Upper lobe of right lung (tissue), 1 donor: ENCODE measurements around the gene RNPS1. TPM values are rescaled to one million over a fixed set of nuclear protein-coding genes. Genes with fewer than 3 reads are reported as not detected.

Experiments used
- ATAC-seq: fragments of 200-7000 bp; cut with Tn5 transposase; one replicate; pipeline ENCODE4 v1.9.1; 2020; ENCODE audit warnings: mild to moderate bottlenecking, moderate library complexity
- DNase-seq: peaks from one replicate; pipeline ENCODE4 v3.0.0-alpha.2; 2020
- H3K27ac ChIP-seq: fragments of 200-600 bp; one replicate; pipeline ENCODE4 v1.8.0; 2022
- H3K27me3 ChIP-seq: fragments of 200-600 bp; one replicate; pipeline ENCODE4 v1.8.0; 2022; ENCODE audit warnings: mild to moderate bottlenecking
- H3K36me3 ChIP-seq: fragments of 200-600 bp; one replicate; pipeline ENCODE4 v1.8.0; 2022
- H3K4me1 ChIP-seq: fragments of 200-600 bp; one replicate; pipeline ENCODE4 v1.8.0; 2022
- H3K4me3 ChIP-seq: fragments of 200-600 bp; one replicate; pipeline ENCODE4 v1.8.0; 2022; ENCODE audit warnings: mild to moderate bottlenecking
- H3K9me3 ChIP-seq: fragments of 200-600 bp; one replicate; pipeline ENCODE4 v1.8.0; 2022
- CTCF ChIP-seq: fragments of 200-600 bp; IDR thresholded peaks from one replicate; pipeline ENCODE4 v1.8.0; 2022; ENCODE audit warnings: antibody characterized with exemption
- intact Hi-C: fragments of 100-400 bp; cut with DNase I; formaldehyde crosslinking; loops from one replicate; pipeline ENCODE4 v1.11.0; 2022
- total RNA-seq: library from RNA; stranded (reverse); fragmentation: NEBNext Ultra II Directional; extraction: Animal tissue kit (Norgen Biotek cat#: 25700); gene quantifications from one replicate; pipeline ENCODE4 v1.2.1, GENCODE V29; 2021
- donor health status: DM: no; HTN: yes; CAD: no; lungs with severe emphysema.

The RNPS1 gene
- total RNA-seq, 1 donor from 2014 or later: 116 TPM

GRCh38 chr16:2238838-2239675 is 28.9 kb downstream of the RNPS1 start:
- intact Hi-C loops: no loop called here
- no peak for TF ChIP-seq CTCF
- H3K36me3 ChIP-seq: peaks cover 38% of the 10 kb centered on the region
- no peak overlapping the region for H3K27ac ChIP-seq
- DNase-seq (no peak), ATAC-seq (peak; percentile 5)
- peaks cover 24% of the 10 kb centered on the region for H3K27me3 ChIP-seq
- no peak overlapping the region for H3K4me3 ChIP-seq
- H3K9me3 ChIP-seq: no peaks in the 10 kb centered on the region
- peaks cover 17% of the 10 kb centered on the region for H3K4me1 ChIP-seq

DNA sequence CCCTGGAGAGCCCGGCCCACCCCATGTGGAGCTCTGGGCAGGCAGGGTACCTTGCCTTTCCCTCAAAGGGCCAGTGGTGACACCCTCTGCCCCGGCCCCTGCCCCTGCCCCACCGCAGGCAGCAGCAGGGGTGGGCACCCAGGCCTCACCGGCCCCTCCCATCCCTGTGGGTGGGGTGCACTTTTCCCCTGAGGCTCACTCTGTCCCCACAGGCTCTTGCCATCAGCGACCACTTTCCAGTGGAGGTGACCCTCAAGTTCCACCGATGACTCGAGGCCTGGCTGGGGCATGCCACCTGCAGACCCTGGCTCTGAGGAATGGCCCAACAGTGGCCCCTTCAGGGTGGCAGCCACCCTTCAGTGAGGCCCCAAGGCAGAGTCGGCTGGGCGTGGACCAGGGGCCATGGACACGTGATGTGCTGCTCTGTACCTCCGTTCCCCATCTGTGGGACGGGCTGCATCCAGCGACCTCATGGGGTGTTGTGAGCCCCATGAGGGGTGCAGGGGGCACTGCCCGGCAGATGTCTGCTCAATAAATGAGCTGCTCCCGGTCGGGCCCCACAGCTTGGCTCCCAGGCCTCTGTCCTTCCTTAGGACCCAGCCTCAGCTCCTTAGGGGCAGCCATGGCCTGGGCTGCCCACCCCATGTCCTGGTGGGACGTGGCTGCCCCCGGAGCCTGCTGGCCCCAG is 29.6 kb downstream of the RNPS1 start:
- Histone ChIP-seq H3K27ac (no peak overlapping the region), H3K9me3 (no peaks in the 10 kb centered on the region), H3K4me1 (peaks cover 17% of the 10 kb centered on the region), H3K36me3 (peaks cover 40% of the 10 kb centered on the region), H3K4me3 (no peak overlapping the region), H3K27me3 (peaks cover 24% of the 10 kb centered on the region)
- TF ChIP-seq CTCF: no peak
- intact Hi-C loops: no loop called here
- no peak for DNase-seq
- peak; percentile 3 for ATAC-seq

- Histone ChIP-seq H3K9me3 (no peaks in the 10 kb centered on the region), H3K27ac (no peak overlapping the region), H3K4me1 (peaks cover 17% of the 10 kb centered on the region), H3K36me3 (peaks cover 40% of the 10 kb centered on the region), H3K4me3 (no peak overlapping the region), H3K27me3 (peaks cover 24% of the 10 kb centered on the region)
- TF ChIP-seq CTCF: no peak
- intact Hi-C loops: no loop called here
- ATAC-seq: peak; percentile 6
- no peak for DNase-seq
These were observed 30.3 kb downstream of the RNPS1 start for GRCh38 chr16:2237493-2238149.

GRCh38 chr16:2237102-2237482 is 30.8 kb downstream of the RNPS1 start:
- peaks cover 40% of the 10 kb centered on the region for H3K36me3 ChIP-seq
- ATAC-seq (no peak), DNase-seq (no peak)
- H3K27ac ChIP-seq: no peak overlapping the region
- no peak overlapping the region for H3K4me3 ChIP-seq
- H3K9me3 ChIP-seq: no peaks in the 10 kb centered on the region
- no peak for TF ChIP-seq CTCF
- intact Hi-C loops: no loop called here
- peaks cover 24% of the 10 kb centered on the region for H3K27me3 ChIP-seq
- peaks cover 17% of the 10 kb centered on the region for H3K4me1 ChIP-seq

DNA sequence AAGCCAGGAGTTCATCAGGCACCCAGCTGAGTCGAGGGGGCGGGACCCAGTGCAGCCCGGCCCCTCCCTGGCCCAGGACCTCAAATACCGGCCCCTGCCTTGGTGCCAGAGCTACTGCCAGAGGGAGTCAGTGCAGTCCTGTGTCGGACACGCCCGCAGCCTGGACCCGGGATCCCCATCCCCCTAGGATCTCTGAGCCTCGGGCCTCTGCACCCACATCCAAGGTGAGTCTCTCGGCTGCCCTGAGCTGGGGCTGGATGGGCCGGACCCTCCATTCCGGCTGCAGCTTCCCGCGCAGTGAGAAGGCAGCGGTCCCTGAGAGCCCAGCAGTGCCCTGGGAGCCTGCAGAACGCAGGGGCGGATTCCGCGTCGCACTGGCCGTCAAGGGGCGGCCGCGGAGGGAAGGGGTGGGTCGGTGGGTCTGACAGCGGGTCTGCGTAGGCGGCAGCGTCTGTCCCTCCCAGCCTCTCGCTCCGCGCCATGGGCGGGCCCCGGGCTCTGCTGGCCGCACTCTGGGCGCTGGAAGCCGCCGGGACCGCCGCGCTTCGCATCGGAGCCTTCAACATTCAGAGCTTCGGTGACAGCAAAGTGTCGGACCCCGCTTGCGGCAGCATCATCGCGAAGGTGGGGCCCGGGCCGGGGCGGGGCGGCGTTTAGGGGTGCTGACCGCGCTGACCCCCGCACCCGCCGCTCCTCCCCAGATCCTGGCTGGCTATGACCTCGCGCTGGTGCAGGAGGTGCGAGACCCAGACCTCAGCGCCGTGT is 31.4 kb downstream of the RNPS1 start, which contains the start of gene DNASE1L2:
Gene DNASE1L2, plus strand, starts transcription at position 108 of the 765 bp plus-strand sequence. Its CDS starts 373 bp downstream, at position 481.
- no peak for DNase-seq
- intact Hi-C loops: no loop called here
- peaks cover 43% of the 10 kb centered on the region for H3K36me3 ChIP-seq
- H3K27ac ChIP-seq: no peak within 1 kb of the TSS
- peaks cover 17% of the 10 kb centered on the region for H3K4me1 ChIP-seq
- no peaks in the 10 kb centered on the region for H3K9me3 ChIP-seq
- no peak for TF ChIP-seq CTCF
- H3K27me3 ChIP-seq: peaks cover 24% of the 10 kb centered on the region
- peak within 1 kb of the TSS; percentile 8 for H3K4me3 ChIP-seq
- ATAC-seq: peak; percentile 17
